IMR-90 (cell line): ENCODE results near the gene MAT2B.

Experiments
- CEBPB ChIP-seq: IDR thresholded peaks from 2 replicates; pipeline ENCODE4 v1.6.1; 2012; ENCODE audit warnings: low read depth, low read length, improper control_type of control experiment
- FOS ChIP-seq: fragments of 150-350 bp; IDR thresholded peaks from 2 replicates; pipeline ENCODE4 v1.6.1; 2016; ENCODE audit warnings: low read depth, low read length
- MAFK ChIP-seq: IDR thresholded peaks from 2 replicates; pipeline ENCODE4 v1.6.1; 2012; ENCODE audit warnings: low read depth, low read length, improper control_type of control experiment
- MXI1 ChIP-seq: IDR thresholded peaks from 2 replicates; pipeline ENCODE4 v1.6.1; 2012; ENCODE audit warnings: low read depth, mild to moderate bottlenecking, low read length, moderate library complexity, borderline replicate concordance
- NFE2L2 ChIP-seq: fragments of 150-350 bp; IDR thresholded peaks from 2 replicates; pipeline ENCODE4 v1.6.1; 2016; ENCODE audit warnings: low read depth, mild to moderate bottlenecking, low read length
- POLR2A ChIP-seq: IDR thresholded peaks from 2 replicates; pipeline ENCODE4 v1.6.1; 2012; ENCODE audit warnings: mild to moderate bottlenecking, low read depth, low read length
- RAD21 ChIP-seq: IDR thresholded peaks from 2 replicates; pipeline ENCODE4 v1.6.1; 2012; ENCODE audit warnings: low read length, improper control_type of control experiment
- RCOR1 ChIP-seq: IDR thresholded peaks from 2 replicates; pipeline ENCODE4 v1.6.1; 2012; ENCODE audit warnings: mild to moderate bottlenecking, low read length, improper control_type of control experiment; ENCODE audit not compliant: insufficient replicate concordance
- SMC3 ChIP-seq: fragments of 150-350 bp; IDR thresholded peaks from 2 replicates; pipeline ENCODE4 v1.6.1; 2016; ENCODE audit warnings: low read depth, mild to moderate bottlenecking, antibody characterized with exemption, low read length, moderate library complexity
- USF2 ChIP-seq: fragments of 150-350 bp; IDR thresholded peaks from 2 replicates; pipeline ENCODE4 v1.6.1; 2017; ENCODE audit warnings: mild to moderate bottlenecking, antibody characterized with exemption, low read length, low read depth
- TF ChIP-seq, protein P1 (sequence below): conservative IDR thresholded peaks from 2 replicates; pipeline ENCODE4 v1.5.1; 2012; ENCODE audit warnings: mild to moderate bottlenecking, low read depth, low read length, improper control_type of control experiment
- TF ChIP-seq, protein P2 (sequence below): fragments of 150-350 bp; IDR thresholded peaks from 2 replicates; pipeline ENCODE4 v1.6.1; 2016; ENCODE audit warnings: low read depth, mild to moderate bottlenecking, low read length, moderate library complexity, borderline replicate concordance

GRCh38 chr5:163506095-163506457 is 657 bp downstream of the MAT2B start:
- TF ChIP-seq FOS (no peak), CEBPB (peak; percentile 50), POLR2A (no peak), MXI1 (no peak), RAD21 (no peak), RCOR1 (no peak), SMC3 (no peak), MAFK (no peak), NFE2L2 (no peak), USF2 (no peak)
- TF ChIP-seq, protein P1, sequence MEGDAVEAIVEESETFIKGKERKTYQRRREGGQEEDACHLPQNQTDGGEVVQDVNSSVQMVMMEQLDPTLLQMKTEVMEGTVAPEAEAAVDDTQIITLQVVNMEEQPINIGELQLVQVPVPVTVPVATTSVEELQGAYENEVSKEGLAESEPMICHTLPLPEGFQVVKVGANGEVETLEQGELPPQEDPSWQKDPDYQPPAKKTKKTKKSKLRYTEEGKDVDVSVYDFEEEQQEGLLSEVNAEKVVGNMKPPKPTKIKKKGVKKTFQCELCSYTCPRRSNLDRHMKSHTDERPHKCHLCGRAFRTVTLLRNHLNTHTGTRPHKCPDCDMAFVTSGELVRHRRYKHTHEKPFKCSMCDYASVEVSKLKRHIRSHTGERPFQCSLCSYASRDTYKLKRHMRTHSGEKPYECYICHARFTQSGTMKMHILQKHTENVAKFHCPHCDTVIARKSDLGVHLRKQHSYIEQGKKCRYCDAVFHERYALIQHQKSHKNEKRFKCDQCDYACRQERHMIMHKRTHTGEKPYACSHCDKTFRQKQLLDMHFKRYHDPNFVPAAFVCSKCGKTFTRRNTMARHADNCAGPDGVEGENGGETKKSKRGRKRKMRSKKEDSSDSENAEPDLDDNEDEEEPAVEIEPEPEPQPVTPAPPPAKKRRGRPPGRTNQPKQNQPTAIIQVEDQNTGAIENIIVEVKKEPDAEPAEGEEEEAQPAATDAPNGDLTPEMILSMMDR = no peak
- TF ChIP-seq, protein P2, sequence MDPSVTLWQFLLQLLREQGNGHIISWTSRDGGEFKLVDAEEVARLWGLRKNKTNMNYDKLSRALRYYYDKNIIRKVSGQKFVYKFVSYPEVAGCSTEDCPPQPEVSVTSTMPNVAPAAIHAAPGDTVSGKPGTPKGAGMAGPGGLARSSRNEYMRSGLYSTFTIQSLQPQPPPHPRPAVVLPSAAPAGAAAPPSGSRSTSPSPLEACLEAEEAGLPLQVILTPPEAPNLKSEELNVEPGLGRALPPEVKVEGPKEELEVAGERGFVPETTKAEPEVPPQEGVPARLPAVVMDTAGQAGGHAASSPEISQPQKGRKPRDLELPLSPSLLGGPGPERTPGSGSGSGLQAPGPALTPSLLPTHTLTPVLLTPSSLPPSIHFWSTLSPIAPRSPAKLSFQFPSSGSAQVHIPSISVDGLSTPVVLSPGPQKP = no peak
